ENCODE data around the gene LAMTOR3. TPM values are rescaled to one million over a fixed set of nuclear protein-coding genes. Genes with fewer than 3 reads are reported as not detected.
A peak's percentile ranks its signal among the peaks of the same experiment; 100 is the strongest.
"Not testable (repeated sequence)": the region's sequence is repeated elsewhere in the genome, so short reads cannot be mapped to it uniquely, and the experiment has no call there.

Gene LAMTOR3
- total RNA-seq, 1 donor from 2014 or later = 47.1 TPM

DNA sequence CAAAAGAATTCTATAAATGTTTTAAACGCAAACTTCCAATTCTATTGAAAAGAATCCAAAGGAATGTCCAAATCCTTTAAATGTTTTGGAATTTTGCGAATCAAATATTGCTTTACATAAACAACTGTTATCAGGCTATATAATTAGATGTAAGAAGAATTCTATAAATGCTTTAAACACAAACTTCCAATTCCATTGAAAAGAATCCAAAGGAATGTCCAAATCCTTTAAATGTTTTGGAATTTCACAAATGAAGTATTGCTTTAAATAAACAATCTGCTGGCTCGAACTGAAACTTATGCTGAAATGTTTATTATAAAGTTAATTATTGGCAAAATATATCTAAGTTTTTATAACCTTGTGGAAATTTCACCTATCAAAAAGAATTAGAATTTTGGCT lies 61.5 kb downstream of the LAMTOR3 start:
- Mint-ChIP-seq H3K9me3 (peaks cover 4% of the 10 kb centered on the region), H3K4me3 (no peak overlapping the region), H3K27ac (no peak overlapping the region), H3K27me3 (no peaks in the 10 kb centered on the region), H3K4me1 (ENCODE audit: unreplicated experiment) (no peaks in the 10 kb centered on the region), H3K36me3 (no peaks in the 10 kb centered on the region)
- TF ChIP-seq, protein P1, sequence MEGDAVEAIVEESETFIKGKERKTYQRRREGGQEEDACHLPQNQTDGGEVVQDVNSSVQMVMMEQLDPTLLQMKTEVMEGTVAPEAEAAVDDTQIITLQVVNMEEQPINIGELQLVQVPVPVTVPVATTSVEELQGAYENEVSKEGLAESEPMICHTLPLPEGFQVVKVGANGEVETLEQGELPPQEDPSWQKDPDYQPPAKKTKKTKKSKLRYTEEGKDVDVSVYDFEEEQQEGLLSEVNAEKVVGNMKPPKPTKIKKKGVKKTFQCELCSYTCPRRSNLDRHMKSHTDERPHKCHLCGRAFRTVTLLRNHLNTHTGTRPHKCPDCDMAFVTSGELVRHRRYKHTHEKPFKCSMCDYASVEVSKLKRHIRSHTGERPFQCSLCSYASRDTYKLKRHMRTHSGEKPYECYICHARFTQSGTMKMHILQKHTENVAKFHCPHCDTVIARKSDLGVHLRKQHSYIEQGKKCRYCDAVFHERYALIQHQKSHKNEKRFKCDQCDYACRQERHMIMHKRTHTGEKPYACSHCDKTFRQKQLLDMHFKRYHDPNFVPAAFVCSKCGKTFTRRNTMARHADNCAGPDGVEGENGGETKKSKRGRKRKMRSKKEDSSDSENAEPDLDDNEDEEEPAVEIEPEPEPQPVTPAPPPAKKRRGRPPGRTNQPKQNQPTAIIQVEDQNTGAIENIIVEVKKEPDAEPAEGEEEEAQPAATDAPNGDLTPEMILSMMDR (conservative IDR thresholded peaks at IDR 0.05) = no peak
- no peak for DNase-seq (ENCODE audit: extremely low spot score, unreplicated experiment)

DNA sequence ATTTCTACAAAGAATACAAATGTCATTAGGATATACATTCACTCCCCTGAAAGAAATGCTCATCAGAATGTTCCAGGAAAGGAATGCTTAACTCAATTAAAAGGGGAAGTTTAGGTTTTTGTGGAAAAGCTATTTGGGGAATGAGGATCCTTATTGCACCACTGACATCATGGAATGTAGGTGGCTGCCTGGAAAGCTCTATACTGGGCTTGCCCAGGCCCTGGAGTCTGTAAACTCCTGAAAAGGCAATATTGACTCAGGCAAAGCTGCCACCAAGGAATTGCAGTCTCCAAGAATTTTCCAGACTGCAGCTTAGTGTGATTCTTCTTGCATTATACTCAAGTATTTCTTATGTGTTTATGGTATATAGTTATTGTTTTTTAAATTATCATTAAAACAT lies 61.9 kb downstream of the LAMTOR3 start:
- H3K27me3 Mint-ChIP-seq = no peaks in the 10 kb centered on the region
- H3K27ac Mint-ChIP-seq = no peak overlapping the region
- no peaks in the 10 kb centered on the region for H3K36me3 Mint-ChIP-seq
- TF ChIP-seq, protein P1 (conservative IDR thresholded peaks at IDR 0.05) = no peak
- no peaks in the 10 kb centered on the region for H3K4me1 Mint-ChIP-seq (ENCODE audit: unreplicated experiment)
- peaks cover 4% of the 10 kb centered on the region for H3K9me3 Mint-ChIP-seq
- DNase-seq (ENCODE audit: extremely low spot score, unreplicated experiment) = no peak
- no peak overlapping the region for H3K4me3 Mint-ChIP-seq

- not testable (repeated sequence) for H3K4me1 Mint-ChIP-seq (ENCODE audit: unreplicated experiment); H3K9me3 Mint-ChIP-seq; H3K27me3 Mint-ChIP-seq; H3K4me3 Mint-ChIP-seq; H3K36me3 Mint-ChIP-seq; DNase-seq (ENCODE audit: extremely low spot score, unreplicated experiment)
- H3K27ac Mint-ChIP-seq = peak overlapping the region; percentile 7
Observed at GRCh38 chr4:99830051-99830450, 64.2 kb downstream of the LAMTOR3 start.

GRCh38 chr4:99828477-99828876 lies 65.8 kb downstream of the LAMTOR3 start:
- Mint-ChIP-seq H3K27ac (peak overlapping the region; percentile 90), H3K9me3 (peaks cover 4% of the 10 kb centered on the region), H3K36me3 (peaks cover 4% of the 10 kb centered on the region), H3K4me3 (peak overlapping the region; percentile 67), H3K4me1 (ENCODE audit: unreplicated experiment) (no peaks in the 10 kb centered on the region), H3K27me3 (no peaks in the 10 kb centered on the region)
- TF ChIP-seq, protein P1 (conservative IDR thresholded peaks at IDR 0.05) = no peak
- DNase-seq (ENCODE audit: extremely low spot score, unreplicated experiment) = no peak

Other genes starting within 250 kb of the LAMTOR3 start
- 0.05 TPM in 1 of 2 replicates, not detected in the other for gene C4orf54, start 236.6 kb downstream of the LAMTOR3 start, total RNA-seq (ENCODE audit: low replicate concordance)
- gene DAPP1, start 77.6 kb downstream of the LAMTOR3 start, total RNA-seq (ENCODE audit: low replicate concordance) = 10.6 and 41.8 TPM in 2 replicates
- 39.8 and 43.5 TPM in 2 replicates for gene DNAJB14, start 52.2 kb upstream of the LAMTOR3 start, total RNA-seq (ENCODE audit: low replicate concordance)
- 207 and 386 TPM in 2 replicates for gene H2AZ1, start 55.8 kb upstream of the LAMTOR3 start, total RNA-seq (ENCODE audit: low replicate concordance)

Data from type B pancreatic cell (in vitro differentiated cells).